OCI-LY7 (cell line): Measurements from ENCODE around the gene CNR1. TPM values are rescaled to one million over a fixed set of nuclear protein-coding genes. Genes with fewer than 3 reads are reported as not detected.
"Not testable (repeated sequence)": the region's sequence is repeated elsewhere in the genome, so short reads cannot be mapped to it uniquely, and the experiment has no call there.

Experiments
- BruUV-seq: library from RNA; stranded (reverse); fragments of 400-500 nt; replicated peaks from 2 replicates; lab custom pipeline; 2021; lab: Mats Ljungman, UMichigan
- CTCF ChIA-PET: fragments of 300-600 bp; sonication (Branson Sonifier 250); formaldehyde crosslinking; loops from one replicate; lab custom pipeline; 2022; ENCODE audit warnings: antibody characterized with exemption; ENCODE audit not compliant: unreplicated experiment; lab: Charles Lee
- POLR2A ChIA-PET: fragments of 300-600 bp; sonication (Branson Sonifier 250); formaldehyde crosslinking; loops from one replicate; lab custom pipeline; 2022; ENCODE audit warnings: antibody characterized with exemption; lab: Charles Lee
- DNase-seq: peaks from one replicate; pipeline ENCODE4 v3.0.0-alpha.2; 2015; ENCODE audit warnings: low spot score
- H2AFZ ChIP-seq: fragments of 200-600 bp; sonication (generic), shearing (Covaris generic); 2 replicates; pipeline ENCODE4 v1.6.1; 2014; ENCODE audit warnings: mild to moderate bottlenecking, antibody characterized with exemption, low read length, moderate library complexity
- H3K27ac ChIP-seq: fragments of 200-600 bp; sonication (generic); 2 replicates; pipeline ENCODE4 v1.5.1; 2014; ENCODE audit warnings: mixed run types, low read depth, mild to moderate bottlenecking, moderate library complexity, low read length, inconsistent platforms; ENCODE audit not compliant: poor library complexity, severe bottlenecking
- H3K36me3 ChIP-seq: fragments of 200-600 bp; sonication (generic); 2 replicates; pipeline ENCODE4 v1.6.1; 2014; ENCODE audit warnings: mild to moderate bottlenecking, antibody characterized with exemption, low read length, moderate library complexity, mixed read lengths; ENCODE audit not compliant: insufficient read depth
- H3K4me1 ChIP-seq: fragments of 200-600 bp; sonication (generic); 2 replicates; pipeline ENCODE4 v1.5.1; 2014; ENCODE audit warnings: mild to moderate bottlenecking, low read length; ENCODE audit not compliant: insufficient read depth, poor library complexity, severe bottlenecking
- H3K4me2 ChIP-seq: fragments of 200-600 bp; sonication (generic); 2 replicates; pipeline ENCODE4 v1.6.1; 2014; ENCODE audit warnings: mild to moderate bottlenecking, low read length
- H3K4me3 ChIP-seq: fragments of 200-600 bp; sonication (generic); 2 replicates; pipeline ENCODE4 v1.5.1; 2014; ENCODE audit warnings: mild to moderate bottlenecking, low read depth, low read length; ENCODE audit not compliant: poor library complexity, severe bottlenecking
- H3K79me2 ChIP-seq: fragments of 200-600 bp; sonication (generic); 2 replicates; pipeline ENCODE4 v1.6.1; 2016; ENCODE audit warnings: low read depth, mild to moderate bottlenecking, low read length, moderate library complexity, mixed read lengths; ENCODE audit not compliant: insufficient read depth
- H3K9me2 ChIP-seq: fragments of 200-600 bp; sonication (generic); 2 replicates; pipeline ENCODE4 v1.6.1; 2016; ENCODE audit warnings: mild to moderate bottlenecking, low read length, mixed read lengths; ENCODE audit not compliant: insufficient read depth
- H3K9me3 ChIP-seq: fragments of 200-600 bp; sonication (generic); 2 replicates; pipeline ENCODE4 v1.6.1; 2014; ENCODE audit warnings: mild to moderate bottlenecking, mixed run types, low read length, mixed read lengths
- H4K20me1 ChIP-seq: fragments of 200-600 bp; sonication (generic); 2 replicates; pipeline ENCODE4 v1.6.1; 2014; ENCODE audit warnings: mild to moderate bottlenecking, antibody characterized with exemption, low read length, moderate library complexity, mixed read lengths; ENCODE audit not compliant: insufficient read depth
- CTCF ChIP-seq: fragments of 200-600 bp; sonication (generic); conservative IDR thresholded peaks from 2 replicates; pipeline ENCODE4 v1.5.1; 2014; ENCODE audit warnings: mild to moderate bottlenecking, antibody characterized with exemption, low read length, moderate library complexity, mixed read lengths
- EZH2phosphoT487 ChIP-seq: fragments of 200-600 bp; sonication (generic); IDR thresholded peaks from 2 replicates; pipeline ENCODE4 v1.6.1; 2018; ENCODE audit warnings: low read depth, borderline replicate concordance, mild to moderate bottlenecking, mixed run types, antibody characterized with exemption, low read length, moderate library complexity, mixed read lengths
- intact Hi-C: fragments of 100-400 bp; cut with micrococcal nuclease; formaldehyde crosslinking; loops from one replicate; pipeline ENCODE4 v1.10.0; 2022; ENCODE audit not compliant: unreplicated experiment
- total RNA-seq, 2 experiments: library from RNA; depleted of rRNA in 1 of 2; stranded (reverse); fragments of >200 nt in 1 of 2; shearing (Covaris generic) in 1 of 2; gene quantifications; 2 replicates each; pipeline ENCODE4 v1.2.3, GENCODE V29; 2014 to 2022

Gene CNR1
- total RNA-seq, 2 experiments from 2014 or later, result 150 to 246 TPM

- Histone ChIP-seq H3K9me3 (peaks cover 11% of the 10 kb centered on the region; the same call in 1 of the 2 replicates), H3K9me2 (no peaks in the 10 kb centered on the region), H3K4me2 (no peak overlapping the region), H2AFZ (no peak overlapping the region), H3K79me2 (no peaks in the 10 kb centered on the region), H3K27ac (no peak overlapping the region), H3K4me1 (no peaks in the 10 kb centered on the region), H4K20me1 (no peaks in the 10 kb centered on the region), H3K36me3 (no peaks in the 10 kb centered on the region; the same call in 1 of the 2 replicates), H3K4me3 (no peak overlapping the region)
- intact Hi-C loops, result no loop called here
- CTCF ChIA-PET, result no interaction called here
- TF ChIP-seq EZH2phosphoT487, result no peak
- no peak for TF ChIP-seq CTCF
- POLR2A ChIA-PET, result interaction anchor here (1.0 kb wide), 1 partner anchor 60 kb away, joined by 3 read pairs; no protein-coding TSS in a partner anchor
- no peak for DNase-seq
- BruUV-seq, result no TSS peak
These were observed 43.2 kb upstream of the CNR1 start for GRCh38 chr6:88209301-88209700.

GRCh38 chr6:88208726-88209125 lies 42.6 kb upstream of the CNR1 start:
- H3K79me2 ChIP-seq, result no peaks in the 10 kb centered on the region
- peaks cover 15% of the 10 kb centered on the region; the same call in 1 of the 2 replicates for H3K9me3 ChIP-seq
- H4K20me1 ChIP-seq, result no peaks in the 10 kb centered on the region
- ChIA-PET POLR2A (interaction anchor here (0.6 to 1.5 kb wide), 5 partner anchors 41 to 689 kb away, joined by 3 read pairs; no protein-coding TSS in a partner anchor), CTCF (no interaction called here)
- H3K4me2 ChIP-seq, result no peak overlapping the region
- H3K4me1 ChIP-seq, result no peaks in the 10 kb centered on the region
- no peak overlapping the region for H3K4me3 ChIP-seq
- intact Hi-C loops, result no loop called here
- no peak overlapping the region for H3K27ac ChIP-seq
- H2AFZ ChIP-seq, result no peak overlapping the region
- BruUV-seq, result no TSS peak
- TF ChIP-seq EZH2phosphoT487 (no peak), CTCF (no peak)
- DNase-seq, result no peak
- H3K9me2 ChIP-seq, result no peaks in the 10 kb centered on the region
- H3K36me3 ChIP-seq, result no peaks in the 10 kb centered on the region; the same call in 1 of the 2 replicates

GRCh38 chr6:88201734-88202133 lies 35.6 kb upstream of the CNR1 start:
- H2AFZ ChIP-seq, H3K27ac ChIP-seq, H3K9me2 ChIP-seq, H3K4me1 ChIP-seq, H3K4me3 ChIP-seq, H4K20me1 ChIP-seq, CTCF ChIA-PET, H3K4me2 ChIP-seq, DNase-seq, H3K36me3 ChIP-seq, H3K79me2 ChIP-seq, intact Hi-C loops, BruUV-seq: not testable (repeated sequence)
- peaks cover 30% of the 10 kb centered on the region for H3K9me3 ChIP-seq
- POLR2A ChIA-PET, result interaction anchor here (1.0 to 1.3 kb wide), 3 partner anchors 11 to 22 kb away, joined by 3 read pairs; no protein-coding TSS in a partner anchor
